Spinal cord (tissue), 10 donors: ENCODE results near the gene GYS1. TPM values are rescaled to one million over a fixed set of nuclear protein-coding genes. Genes with fewer than 3 reads are reported as not detected.

Experiments used
- DNase-seq, 6 donors: peaks; one replicate each; pipeline versions ENCODE4 v3.0.0 to v3.0.0-alpha.2; 2013 to 2015; ENCODE audit warnings: low spot score in 6 of 6, low read depth in 4 of 6
- H3K27ac ChIP-seq: one replicate; pipeline ENCODE4 v1.5.1; 2013; ENCODE audit warnings: low read depth, low read length, control low read depth
- H3K27me3 ChIP-seq: one replicate; pipeline ENCODE4 v1.6.1; 2013; ENCODE audit warnings: low read length; ENCODE audit not compliant: control insufficient read depth, insufficient read depth
- H3K36me3 ChIP-seq: one replicate; pipeline ENCODE4 v1.6.1; 2013; ENCODE audit warnings: low read length; ENCODE audit not compliant: control insufficient read depth, insufficient read depth
- H3K4me1 ChIP-seq: one replicate; pipeline ENCODE4 v1.6.1; 2013; ENCODE audit warnings: low read length; ENCODE audit not compliant: control insufficient read depth, insufficient read depth
- H3K4me3 ChIP-seq: one replicate; pipeline ENCODE4 v1.5.1; 2013; ENCODE audit warnings: low read depth, low read length, control low read depth
- H3K9me3 ChIP-seq: one replicate; pipeline ENCODE4 v1.6.1; 2013; ENCODE audit warnings: low read length; ENCODE audit not compliant: control insufficient read depth, insufficient read depth
- WGBS: methylation state at CpG from one replicate; pipeline ENCODE4 v1.1.5; 2013; ENCODE audit warnings: missing lambda C conversion rate; ENCODE audit not compliant: insufficient coverage; 5-methylcytosine and 5-hydroxymethylcytosine counted together
- polyA plus RNA-seq, 2 donors: library from polyadenylated mRNA; unstranded; fragments of 120-200 nt; gene quantifications; one replicate each; pipeline ENCODE4 v1.2.1, GENCODE V29; 2013; ENCODE audit not compliant: insufficient read length in 2 of 2
- total RNA-seq, 2 donors: library from RNA; depleted of rRNA in 1 of 2; stranded (reverse); fragments of 120-200 nt in 1 of 2; fragments of >200 nt in 1 of 2; gene quantifications; one replicate each; pipeline versions ENCODE4 v1.2.3 to v1.2.4, GENCODE V29; 2013 to 2014
- donor health status: healthy.

GYS1 gene
- total and polyA plus RNA-seq, 4 donors = 22.0 to 47.5 (median 33.1) TPM

DNA sequence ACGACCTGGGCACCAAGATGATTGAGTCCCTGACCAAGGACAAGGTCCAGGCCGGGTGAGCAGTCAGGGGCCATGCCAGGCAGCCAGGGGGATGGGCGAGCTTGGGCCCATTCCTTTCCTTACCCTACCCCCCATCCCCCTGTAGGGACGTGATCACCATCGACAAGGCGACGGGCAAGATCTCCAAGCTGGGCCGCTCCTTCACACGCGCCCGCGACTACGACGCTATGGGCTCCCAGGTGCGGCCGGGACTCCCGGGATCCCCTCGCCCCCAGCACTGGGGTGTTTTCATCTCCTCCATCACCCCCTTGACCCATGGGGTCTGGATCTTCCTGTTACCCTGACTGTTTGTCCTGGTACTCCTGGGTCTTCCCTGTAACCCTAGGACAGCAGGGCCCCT lies 16.7 kb upstream of the GYS1 start:
- peaks cover 81% of the 10 kb centered on the region for H3K36me3 ChIP-seq
- DNase-seq = no peak
- WGBS = over 99% methylated on average over 16 of the region's 18 CpGs
- no peaks in the 10 kb centered on the region for H3K27me3 ChIP-seq
- H3K27ac ChIP-seq = no peak overlapping the region
- no peaks in the 10 kb centered on the region for H3K9me3 ChIP-seq
- H3K4me3 ChIP-seq = no peak overlapping the region
- no peaks in the 10 kb centered on the region for H3K4me1 ChIP-seq

GRCh38 chr19:49006905-49007304 lies 13.8 kb upstream of the GYS1 start:
- no peaks in the 10 kb centered on the region for H3K4me1 ChIP-seq
- H3K4me3 ChIP-seq = no peak overlapping the region
- H3K36me3 ChIP-seq = peaks cover 85% of the 10 kb centered on the region
- no peaks in the 10 kb centered on the region for H3K27me3 ChIP-seq
- H3K27ac ChIP-seq = no peak overlapping the region
- WGBS = 97% methylated on average over 22 of the region's 22 CpGs
- no peak for DNase-seq
- H3K9me3 ChIP-seq = no peaks in the 10 kb centered on the region

DNA sequence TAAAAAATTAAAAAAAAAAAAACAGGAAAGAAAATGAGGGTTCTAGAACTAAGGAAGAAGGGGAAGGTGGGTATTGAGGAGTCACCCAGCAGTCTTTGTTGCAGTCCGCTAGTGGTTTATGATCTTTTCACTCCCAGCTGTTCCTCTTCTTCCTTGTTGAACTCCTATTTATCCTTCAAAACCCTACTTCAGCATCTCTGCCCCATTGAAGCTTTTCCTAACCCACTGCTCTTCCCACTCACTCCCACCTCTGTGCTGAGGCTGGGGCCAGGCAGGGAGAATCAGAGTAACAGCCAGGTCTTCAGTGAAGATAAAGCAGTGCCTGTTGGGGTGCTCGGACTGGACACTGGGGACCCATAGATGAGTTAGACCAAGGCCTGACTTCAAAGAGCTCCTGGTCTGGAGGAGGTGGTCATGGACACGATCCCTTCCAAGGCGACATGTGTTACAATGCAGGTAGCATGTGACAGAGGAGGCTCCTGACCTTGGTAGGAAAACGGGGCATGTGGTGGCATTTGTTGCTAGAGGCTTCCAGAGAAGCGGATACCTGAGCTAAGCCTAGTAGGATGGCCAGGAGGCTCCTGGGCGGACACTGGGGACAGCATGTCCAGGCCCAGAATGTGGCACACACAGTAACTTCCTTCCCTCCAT lies 12.0 kb upstream of the GYS1 start:
- 94% methylated on average over 6 of the region's 7 CpGs for WGBS
- Histone ChIP-seq H3K4me3 (no peak overlapping the region), H3K36me3 (peaks cover 74% of the 10 kb centered on the region), H3K27ac (no peak overlapping the region), H3K27me3 (no peaks in the 10 kb centered on the region), H3K9me3 (no peaks in the 10 kb centered on the region), H3K4me1 (no peaks in the 10 kb centered on the region)
- DNase-seq = no peak

DNA sequence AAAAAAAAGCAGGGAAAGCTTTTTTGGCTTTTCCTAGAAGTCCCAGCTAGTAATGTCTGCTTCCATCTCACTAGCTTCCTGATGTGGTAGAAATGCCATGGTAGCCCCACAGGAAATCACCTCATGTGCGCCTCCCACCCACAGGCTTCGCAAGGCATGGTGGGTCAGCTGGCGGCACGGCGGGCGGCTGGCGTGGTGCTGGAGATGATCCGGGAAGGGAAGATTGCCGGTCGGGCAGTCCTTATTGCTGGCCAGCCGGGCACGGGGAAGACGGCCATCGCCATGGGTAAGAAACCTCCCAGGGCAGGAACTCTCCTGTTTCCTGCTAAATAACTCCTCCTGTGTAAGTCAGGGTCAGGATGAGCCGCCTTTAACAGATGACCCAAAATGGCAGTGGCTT lies 11.0 kb upstream of the GYS1 start:
- 99% methylated on average over 11 of the region's 15 CpGs for WGBS
- no peak for DNase-seq
- Histone ChIP-seq H3K9me3 (no peaks in the 10 kb centered on the region), H3K4me1 (no peaks in the 10 kb centered on the region), H3K4me3 (no peak overlapping the region), H3K36me3 (peaks cover 71% of the 10 kb centered on the region), H3K27me3 (no peaks in the 10 kb centered on the region), H3K27ac (no peak overlapping the region)

GRCh38 chr19:48999481-49000325 lies 6.6 kb upstream of the GYS1 start:
- H3K27me3 ChIP-seq = no peaks in the 10 kb centered on the region
- WGBS = 36% methylated on average over 13 of the region's 16 CpGs
- no peak overlapping the region for H3K4me3 ChIP-seq
- peaks cover 2% of the 10 kb centered on the region for H3K4me1 ChIP-seq
- peak in 2 of 6 donors; percentile 57 to 64 for DNase-seq
- H3K9me3 ChIP-seq = no peaks in the 10 kb centered on the region
- H3K36me3 ChIP-seq = peaks cover 45% of the 10 kb centered on the region
- no peak overlapping the region for H3K27ac ChIP-seq

- Histone ChIP-seq H3K4me1 (peaks cover 10% of the 10 kb centered on the region), H3K27ac (no peak overlapping the region), H3K9me3 (no peaks in the 10 kb centered on the region), H3K27me3 (no peaks in the 10 kb centered on the region), H3K36me3 (peaks cover 28% of the 10 kb centered on the region), H3K4me3 (no peak overlapping the region)
- DNase-seq = no peak
- WGBS = 42% methylated on average over 5 of the region's 5 CpGs
Measured at GRCh38 chr19:48997972-48998371, 4.9 kb upstream of the GYS1 start.

GRCh38 chr19:48994035-48994386 lies 902 bp upstream of the GYS1 start:
- peak overlapping the region; percentile 90 for H3K4me3 ChIP-seq
- 1% methylated on average over 7 of the region's 13 CpGs for WGBS
- no peaks in the 10 kb centered on the region for H3K27me3 ChIP-seq
- H3K9me3 ChIP-seq = no peaks in the 10 kb centered on the region
- peaks cover 26% of the 10 kb centered on the region for H3K36me3 ChIP-seq
- no peak for DNase-seq
- peaks cover 35% of the 10 kb centered on the region for H3K4me1 ChIP-seq
- H3K27ac ChIP-seq = peak overlapping the region; percentile 98

DNA sequence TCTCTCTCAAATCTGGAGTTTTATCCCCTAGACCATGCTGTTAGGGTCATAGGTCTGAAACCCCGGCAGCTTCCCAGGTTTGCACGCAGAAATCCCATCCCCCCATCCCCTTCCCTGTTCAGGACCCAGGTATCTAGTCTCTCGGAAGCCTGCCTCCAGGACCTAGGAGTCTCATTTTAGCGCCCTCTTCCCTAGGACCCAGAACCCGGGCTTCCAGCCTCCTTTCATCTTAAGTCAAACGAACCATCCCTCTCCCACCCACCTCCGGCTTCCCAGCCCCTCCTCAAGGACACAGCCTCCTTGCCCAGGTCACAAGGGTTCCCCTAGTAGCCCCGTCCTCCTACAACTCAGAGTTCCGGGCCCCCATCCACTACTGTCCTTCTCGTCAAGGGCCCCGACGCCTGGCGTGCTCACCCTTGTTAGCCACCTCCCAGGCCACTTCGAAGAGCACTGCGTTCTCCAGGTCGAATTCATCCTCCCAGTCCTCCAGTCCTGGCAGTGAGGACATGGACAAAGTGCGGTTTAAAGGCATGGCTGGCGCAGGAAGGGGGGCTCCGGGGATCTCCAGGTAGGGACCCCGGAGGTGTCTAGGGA lies 431 bp downstream of the GYS1 start:
- Histone ChIP-seq H3K9me3 (no peaks in the 10 kb centered on the region), H3K27ac (peak overlapping the region; percentile 97), H3K27me3 (no peaks in the 10 kb centered on the region), H3K36me3 (peaks cover 38% of the 10 kb centered on the region), H3K4me3 (peak overlapping the region; percentile 90), H3K4me1 (peaks cover 35% of the 10 kb centered on the region)
- DNase-seq = no peak
- WGBS = under 1% methylated on average over 20 of the region's 20 CpGs

DNA sequence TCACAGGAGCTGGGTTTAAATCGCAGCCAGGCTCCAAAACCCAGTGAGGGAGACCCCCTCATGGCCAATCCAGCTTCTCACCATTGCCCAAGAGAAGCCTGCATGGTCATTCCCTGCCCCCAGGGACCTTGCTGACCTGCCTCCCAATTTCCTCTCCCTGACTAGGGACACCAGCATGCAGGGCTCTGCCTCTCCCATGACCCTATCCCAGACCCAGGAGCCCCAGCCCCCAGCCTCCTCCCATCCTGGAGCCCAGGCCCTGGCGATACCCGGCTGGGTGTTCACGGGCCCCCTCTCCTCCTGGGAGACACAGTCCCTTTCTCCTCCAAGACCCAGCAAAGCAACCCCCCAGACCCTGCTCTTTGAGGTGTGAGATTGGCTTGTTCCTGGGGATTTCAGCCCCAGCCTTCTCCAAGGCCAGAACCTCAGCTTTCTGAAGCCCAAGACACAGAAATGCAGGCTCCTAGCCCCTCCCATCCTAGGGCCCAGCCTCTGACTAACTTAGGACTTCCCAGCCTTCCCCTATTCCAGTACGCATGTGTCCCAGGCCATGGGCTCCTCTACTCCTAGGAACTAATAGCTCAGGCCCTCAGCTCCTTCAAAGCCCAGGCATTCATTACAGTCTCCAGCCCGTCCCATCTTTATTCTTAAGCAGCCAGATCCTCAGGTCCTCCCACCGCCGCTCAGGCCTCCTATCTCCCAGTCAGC lies 1.1 kb downstream of the GYS1 start:
- 25% methylated on average over 5 of the region's 8 CpGs for WGBS
- Histone ChIP-seq H3K27ac (peak overlapping the region; percentile 97), H3K4me3 (peak overlapping the region; percentile 90), H3K36me3 (peaks cover 43% of the 10 kb centered on the region), H3K27me3 (no peaks in the 10 kb centered on the region), H3K4me1 (peaks cover 35% of the 10 kb centered on the region), H3K9me3 (no peaks in the 10 kb centered on the region)
- peak in 2 of 6 donors; percentile 38 to 57 for DNase-seq
